Esophagus muscularis mucosa (tissue), 4 donors: ENCODE measurements around the gene PDE1C. TPM values are rescaled to one million over a fixed set of nuclear protein-coding genes. Genes with fewer than 3 reads are reported as not detected.

ENCODE experiments used
- DNase-seq: peaks from one replicate; pipeline ENCODE4 v3.0.0-alpha.2; 2017; ENCODE audit errors: extremely low spot score
- H3K27ac ChIP-seq, 4 donors: fragments of 200-600 bp; sonication (generic); replicated peaks in 1 of 4; 1 replicate in 3 of 4; 2 replicates in 1 of 4; pipeline ENCODE4 v1.5.1; 2016 to 2019; ENCODE audit warnings: mild to moderate bottlenecking in 1 of 4
- H3K27me3 ChIP-seq, 4 donors: fragments of 200-600 bp; sonication (generic); one replicate each; pipeline versions ENCODE4 v1.5.1 to v1.6.0; 2016 to 2019
- H3K36me3 ChIP-seq, 4 donors: fragments of 200-600 bp; sonication (generic); one replicate each; pipeline ENCODE4 v1.5.1; 2016 to 2019
- H3K4me1 ChIP-seq, 4 donors: fragments of 200-600 bp; sonication (generic); one replicate each; pipeline ENCODE4 v1.5.1; 2016 to 2019
- H3K4me3 ChIP-seq, 4 donors: fragments of 200-600 bp; sonication (generic); 1 replicate in 2 of 4; 2 replicates in 2 of 4; pipeline ENCODE4 v1.5.1; 2016 to 2019; ENCODE audit warnings: mild to moderate bottlenecking in 4 of 4, moderate library complexity in 1 of 4
- H3K9me3 ChIP-seq, 4 donors: fragments of 200-600 bp; sonication (generic); 1 replicate in 3 of 4; 2 replicates in 1 of 4; pipeline ENCODE4 v1.5.1; 2016 to 2019
- EP300 ChIP-seq: sonication (generic); formaldehyde crosslinking; IDR thresholded peaks from one replicate; pipeline ENCODE4 v1.6.1; 2017; ENCODE audit warnings: antibody characterized with exemption
- POLR2A ChIP-seq: fragments of 450-650 bp; IDR thresholded peaks from one replicate; pipeline ENCODE4 v1.6.1; 2017; ENCODE audit warnings: antibody characterized with exemption, moderate library complexity, mild to moderate bottlenecking, low read depth
- POLR2AphosphoS5 ChIP-seq, 2 donors: sonication (generic); formaldehyde crosslinking; IDR thresholded peaks; one replicate each; pipeline ENCODE4 v1.6.1; 2017; ENCODE audit warnings: antibody characterized with exemption in 2 of 2
- WGBS: methylation state at CpG from one replicate; pipeline ENCODE4 v1.1.5; 2018; 5-methylcytosine and 5-hydroxymethylcytosine counted together
- intact Hi-C: fragments of 100-400 bp; cut with DNase I; formaldehyde crosslinking; loops from one replicate; pipeline ENCODE4 v1.15.1; 2023
- total RNA-seq, 4 donors: library from RNA; depleted of rRNA; stranded (reverse); fragments of >200 nt; gene quantifications; one replicate each; pipeline versions ENCODE4 v1.1.0 to v1.2.1, GENCODE V29; 2016
- TF ChIP-seq, protein P1 (sequence below), 3 experiments: fragments of 200-600 bp in 2 of 3; fragments of 450-650 bp in 1 of 3; sonication (generic) in 2 of 3; IDR thresholded peaks; one replicate each; pipeline ENCODE4 v1.5.1; 2017 to 2019; ENCODE audit warnings: antibody characterized with exemption in 3 of 3, mild to moderate bottlenecking in 2 of 3, moderate library complexity in 1 of 3

PDE1C gene
- total RNA-seq, 4 donors from 2014 or later, result 13.3 to 25.5 (median 17.3) TPM

- DNase-seq, result no peak
- TF ChIP-seq EP300 (no peak), POLR2A (no peak), POLR2AphosphoS5 (IDR thresholded peaks at IDR 0.05) (no peak)
- TF ChIP-seq, protein P1, sequence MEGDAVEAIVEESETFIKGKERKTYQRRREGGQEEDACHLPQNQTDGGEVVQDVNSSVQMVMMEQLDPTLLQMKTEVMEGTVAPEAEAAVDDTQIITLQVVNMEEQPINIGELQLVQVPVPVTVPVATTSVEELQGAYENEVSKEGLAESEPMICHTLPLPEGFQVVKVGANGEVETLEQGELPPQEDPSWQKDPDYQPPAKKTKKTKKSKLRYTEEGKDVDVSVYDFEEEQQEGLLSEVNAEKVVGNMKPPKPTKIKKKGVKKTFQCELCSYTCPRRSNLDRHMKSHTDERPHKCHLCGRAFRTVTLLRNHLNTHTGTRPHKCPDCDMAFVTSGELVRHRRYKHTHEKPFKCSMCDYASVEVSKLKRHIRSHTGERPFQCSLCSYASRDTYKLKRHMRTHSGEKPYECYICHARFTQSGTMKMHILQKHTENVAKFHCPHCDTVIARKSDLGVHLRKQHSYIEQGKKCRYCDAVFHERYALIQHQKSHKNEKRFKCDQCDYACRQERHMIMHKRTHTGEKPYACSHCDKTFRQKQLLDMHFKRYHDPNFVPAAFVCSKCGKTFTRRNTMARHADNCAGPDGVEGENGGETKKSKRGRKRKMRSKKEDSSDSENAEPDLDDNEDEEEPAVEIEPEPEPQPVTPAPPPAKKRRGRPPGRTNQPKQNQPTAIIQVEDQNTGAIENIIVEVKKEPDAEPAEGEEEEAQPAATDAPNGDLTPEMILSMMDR (IDR thresholded peaks at IDR 0.05), result no peak
- WGBS, result 76% methylated on average over 1 of the region's 1 CpG
- Histone ChIP-seq H3K4me3 (no peak overlapping the region), H3K36me3 (no peaks in the 10 kb centered on the region), H3K27ac (no peak overlapping the region), H3K4me1 (peaks cover 0 to 4% (median 0%) of the 10 kb centered on the region in 4 donors), H3K27me3 (no peaks in the 10 kb centered on the region), H3K9me3 (no peaks in the 10 kb centered on the region)
- intact Hi-C loops, result no loop called here
Observed at GRCh38 chr7:31855530-31855929, 214.7 kb downstream of the PDE1C start.

DNA sequence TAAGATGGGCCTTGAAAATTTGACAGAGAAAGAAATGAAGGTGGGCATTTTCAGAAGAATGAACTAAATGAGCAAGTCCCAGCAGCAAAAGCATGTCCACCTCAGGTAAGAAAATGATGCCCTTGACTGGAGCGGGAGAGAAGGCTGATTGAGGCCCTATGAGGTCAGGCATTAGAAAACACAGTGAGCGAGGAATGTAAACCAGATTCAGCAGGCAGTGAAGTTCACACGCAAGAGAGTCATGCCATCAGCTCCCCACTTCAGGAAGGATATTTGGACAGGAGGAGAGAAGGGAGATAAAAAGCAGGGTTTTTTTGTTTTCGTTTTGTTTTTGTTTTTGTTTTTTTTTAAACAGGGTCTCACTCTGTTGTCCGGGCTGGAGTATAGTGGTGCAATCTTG lies 216.8 kb downstream of the PDE1C start:
- H3K27me3 ChIP-seq, result no peaks in the 10 kb centered on the region
- H3K36me3 ChIP-seq, result peaks cover 0 to 15% (median 8%) of the 10 kb centered on the region in 4 donors
- no peaks in the 10 kb centered on the region for H3K9me3 ChIP-seq
- H3K4me1 ChIP-seq, result peaks cover 0 to 4% (median 0%) of the 10 kb centered on the region in 4 donors
- 74% methylated on average over 5 of the region's 5 CpGs for WGBS
- DNase-seq, result no peak
- no peak overlapping the region for H3K4me3 ChIP-seq
- TF ChIP-seq POLR2AphosphoS5 (IDR thresholded peaks at IDR 0.05) (no peak), EP300 (no peak), POLR2A (no peak)
- TF ChIP-seq, protein P1 (IDR thresholded peaks at IDR 0.05), result no peak
- intact Hi-C loops, result no loop called here
- H3K27ac ChIP-seq, result no peak overlapping the region

GRCh38 chr7:31852462-31852861 lies 217.7 kb downstream of the PDE1C start:
- Histone ChIP-seq H3K4me3 (no peak overlapping the region), H3K4me1 (peaks cover 0 to 4% (median 0%) of the 10 kb centered on the region in 4 donors), H3K27ac (no peak overlapping the region), H3K9me3 (no peaks in the 10 kb centered on the region), H3K27me3 (no peaks in the 10 kb centered on the region), H3K36me3 (peaks cover 0 to 15% (median 8%) of the 10 kb centered on the region in 4 donors)
- no peak for DNase-seq
- intact Hi-C loops, result no loop called here
- TF ChIP-seq, protein P1 (IDR thresholded peaks at IDR 0.05), result no peak
- TF ChIP-seq EP300 (no peak), POLR2A (no peak), POLR2AphosphoS5 (IDR thresholded peaks at IDR 0.05) (no peak)
- 84% methylated on average over 2 of the region's 2 CpGs for WGBS

- no peaks in the 10 kb centered on the region for H3K9me3 ChIP-seq
- peaks cover 0 to 4% (median 0%) of the 10 kb centered on the region in 4 donors for H3K4me1 ChIP-seq
- DNase-seq, result no peak
- 64% methylated on average over 2 of the region's 2 CpGs for WGBS
- no peaks in the 10 kb centered on the region for H3K27me3 ChIP-seq
- TF ChIP-seq, protein P1 (IDR thresholded peaks at IDR 0.05), result no peak
- no peak for TF ChIP-seq POLR2AphosphoS5 (IDR thresholded peaks at IDR 0.05)
- no peak for TF ChIP-seq POLR2A
- no peak for TF ChIP-seq EP300
- no peak overlapping the region for H3K27ac ChIP-seq
- no peak overlapping the region for H3K4me3 ChIP-seq
- intact Hi-C loops, result no loop called here
- peaks cover 0 to 15% (median 8%) of the 10 kb centered on the region in 4 donors for H3K36me3 ChIP-seq
Observed at GRCh38 chr7:31851119-31851518, 219.1 kb downstream of the PDE1C start.

DNA sequence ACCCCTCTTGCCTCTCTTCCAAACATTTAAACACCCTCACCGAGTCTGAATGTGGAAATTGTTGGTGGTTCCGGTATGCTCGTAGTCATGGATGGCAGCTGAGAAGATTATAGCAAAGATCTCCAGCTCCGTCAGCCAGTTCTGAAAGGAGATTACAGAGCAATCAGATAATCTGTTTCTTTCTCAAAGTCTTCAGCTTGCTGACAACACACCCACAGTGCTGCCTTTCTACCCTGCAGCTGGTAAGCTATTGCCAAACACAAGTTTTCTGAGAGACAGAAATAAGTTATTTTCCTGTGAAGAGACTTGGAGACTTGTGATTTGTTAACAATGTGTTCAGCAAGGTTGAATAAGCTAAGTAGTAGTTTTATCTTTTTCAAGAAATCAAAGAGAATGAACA lies 219.6 kb downstream of the PDE1C start:
- whole genome bisulfite sequencing, result 88% methylated on average over 4 of the region's 4 CpGs
- peaks cover 0 to 15% (median 8%) of the 10 kb centered on the region in 4 donors for H3K36me3 ChIP-seq
- TF ChIP-seq POLR2AphosphoS5 (IDR thresholded peaks at IDR 0.05) (no peak), EP300 (no peak), POLR2A (no peak)
- TF ChIP-seq, protein P1 (IDR thresholded peaks at IDR 0.05), result no peak
- no peaks in the 10 kb centered on the region for H3K27me3 ChIP-seq
- H3K27ac ChIP-seq, result no peak overlapping the region
- no peak overlapping the region for H3K4me3 ChIP-seq
- intact Hi-C loops, result no loop called here
- peaks cover 0 to 4% (median 0%) of the 10 kb centered on the region in 4 donors for H3K4me1 ChIP-seq
- DNase-seq, result no peak
- H3K9me3 ChIP-seq, result no peaks in the 10 kb centered on the region
